GOT3 (cell line): Measurements from ENCODE around the gene RASA3.
"Not testable (repeated sequence)": the region's sequence is repeated elsewhere in the genome, so short reads cannot be mapped to it uniquely, and the experiment has no call there.

ENCODE experiments used
- DNase-seq: peaks from one replicate; lab custom pipeline; 2025; ENCODE audit warnings: mixed read lengths; lab: John Stamatoyannopoulos, UW

RASA3 gene

DNA sequence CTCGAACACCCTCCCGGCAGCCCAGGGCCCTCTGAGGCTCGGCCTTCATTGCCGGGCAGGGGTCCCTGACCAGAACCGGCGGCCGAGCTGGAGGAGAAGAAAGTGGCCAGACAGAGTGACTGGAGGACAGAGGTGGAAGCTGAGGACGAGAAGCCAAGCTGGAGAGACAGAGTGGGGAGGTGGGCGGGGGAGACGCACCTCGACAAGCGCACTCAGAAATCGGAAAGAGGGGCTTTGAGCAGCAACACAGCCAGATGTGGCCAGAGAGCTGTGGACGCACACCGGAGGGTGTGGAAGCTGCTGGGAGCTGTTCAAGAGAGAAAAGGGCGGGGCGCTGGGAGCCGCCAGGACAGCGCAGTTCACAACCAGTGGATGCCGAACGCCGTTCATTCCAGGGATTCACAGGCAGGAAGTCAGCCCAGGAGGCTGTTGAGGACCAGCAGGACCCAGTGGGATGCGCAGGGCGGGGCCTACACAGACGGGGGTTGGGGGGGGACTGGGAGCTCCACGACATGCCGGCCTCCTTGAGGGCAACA, 130.3 kb downstream of the RASA3 start:
- no peak for DNase-seq

DNA sequence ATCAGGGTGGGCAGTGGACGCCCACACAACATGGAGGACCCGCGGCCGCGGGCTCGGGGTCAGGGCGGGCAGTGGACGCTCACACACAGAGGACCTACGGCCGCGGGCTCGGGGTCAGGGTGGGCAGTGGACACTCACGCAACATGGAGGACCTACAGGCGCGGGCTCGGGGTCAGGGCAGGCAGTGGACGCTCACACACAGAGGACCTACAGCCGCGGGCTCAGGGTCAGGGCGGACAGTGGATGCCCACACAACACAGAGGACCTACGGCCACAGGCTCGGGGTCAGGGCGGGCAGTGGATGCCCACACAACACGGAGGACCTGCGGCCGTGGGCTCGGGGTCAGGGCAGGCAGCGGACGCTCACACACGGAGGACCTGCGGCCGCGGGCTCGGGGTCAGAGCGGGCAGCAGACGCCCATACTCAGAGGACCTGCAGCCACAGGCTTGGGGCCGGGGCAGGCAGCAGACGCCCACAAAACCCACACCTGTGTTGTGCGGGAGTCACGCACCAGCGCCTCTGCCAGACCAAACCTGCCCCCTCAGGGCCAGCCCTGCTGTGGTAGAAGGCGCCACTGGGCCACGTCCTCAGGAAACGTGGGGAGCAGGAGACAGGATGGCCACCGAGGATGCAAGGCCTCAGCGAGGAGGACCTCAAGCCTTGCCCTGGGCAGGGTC, 131.0 kb downstream of the RASA3 start:
- DNase-seq, result no peak

DNA sequence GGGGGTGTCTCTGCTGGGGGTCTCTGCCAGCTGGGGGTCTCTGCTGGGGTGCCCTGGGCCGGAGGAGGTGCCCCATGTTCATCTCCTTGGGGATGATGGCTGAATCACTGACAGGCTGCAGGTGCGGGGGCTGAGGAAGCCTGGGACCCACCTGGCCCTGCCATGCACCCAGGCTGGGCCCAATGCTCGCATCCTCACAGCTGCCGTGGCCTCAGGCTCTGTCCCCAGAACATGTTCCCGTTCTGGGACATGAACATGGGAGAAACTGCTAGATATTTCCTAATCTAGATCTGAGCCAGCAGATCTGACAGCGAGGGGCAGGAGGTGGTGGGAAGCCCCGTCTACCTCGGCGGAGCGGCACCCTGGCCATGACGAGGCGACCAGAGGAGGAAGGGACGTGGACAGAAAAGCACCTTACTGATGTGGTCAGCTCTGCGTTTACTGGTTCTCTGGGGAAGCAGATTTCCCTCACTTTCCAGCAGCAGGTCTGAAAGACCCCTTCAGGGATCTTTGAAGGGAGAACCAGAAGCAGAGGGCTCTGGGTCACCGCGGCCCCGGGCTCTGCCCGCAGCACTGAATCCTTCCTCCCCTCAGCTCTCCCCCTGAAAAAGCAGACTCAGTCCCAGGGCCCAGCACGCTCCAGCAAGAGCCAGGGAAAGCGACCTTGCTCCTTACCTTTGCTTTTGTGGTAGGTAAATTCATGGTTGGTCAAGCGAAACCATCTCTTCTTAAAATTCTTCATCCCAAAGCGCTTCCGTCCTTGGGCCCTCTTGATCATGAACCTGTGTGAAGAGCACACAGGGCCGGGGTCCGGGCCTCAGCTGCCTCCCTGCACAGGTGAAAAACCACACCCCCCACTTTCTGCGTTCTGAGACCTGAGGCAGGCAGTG, 132.0 kb downstream of the RASA3 start:
- DNase-seq, result no peak

DNA sequence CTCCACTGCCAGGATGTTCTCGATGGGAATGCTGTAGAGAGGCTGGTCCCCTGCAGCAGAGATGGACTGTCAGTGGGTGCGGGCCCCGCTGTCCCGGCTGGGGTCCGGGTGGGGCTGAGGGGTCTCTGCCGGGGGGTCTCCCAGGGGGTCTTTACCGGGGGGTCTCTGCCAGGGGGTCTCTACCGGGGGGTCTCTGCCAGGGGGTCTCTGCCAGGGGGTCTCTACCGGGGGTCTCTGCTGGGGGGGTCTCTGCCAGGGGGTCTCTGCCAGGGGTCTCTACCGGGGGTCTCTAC, 132.9 kb downstream of the RASA3 start:
- no peak for DNase-seq

- no peak for DNase-seq
These were observed 133.4 kb downstream of the RASA3 start for GRCh38 chr13:113998781-113999617.

GRCh38 chr13:113997845-113998751, 134.3 kb downstream of the RASA3 start:
- no peak for DNase-seq

DNA sequence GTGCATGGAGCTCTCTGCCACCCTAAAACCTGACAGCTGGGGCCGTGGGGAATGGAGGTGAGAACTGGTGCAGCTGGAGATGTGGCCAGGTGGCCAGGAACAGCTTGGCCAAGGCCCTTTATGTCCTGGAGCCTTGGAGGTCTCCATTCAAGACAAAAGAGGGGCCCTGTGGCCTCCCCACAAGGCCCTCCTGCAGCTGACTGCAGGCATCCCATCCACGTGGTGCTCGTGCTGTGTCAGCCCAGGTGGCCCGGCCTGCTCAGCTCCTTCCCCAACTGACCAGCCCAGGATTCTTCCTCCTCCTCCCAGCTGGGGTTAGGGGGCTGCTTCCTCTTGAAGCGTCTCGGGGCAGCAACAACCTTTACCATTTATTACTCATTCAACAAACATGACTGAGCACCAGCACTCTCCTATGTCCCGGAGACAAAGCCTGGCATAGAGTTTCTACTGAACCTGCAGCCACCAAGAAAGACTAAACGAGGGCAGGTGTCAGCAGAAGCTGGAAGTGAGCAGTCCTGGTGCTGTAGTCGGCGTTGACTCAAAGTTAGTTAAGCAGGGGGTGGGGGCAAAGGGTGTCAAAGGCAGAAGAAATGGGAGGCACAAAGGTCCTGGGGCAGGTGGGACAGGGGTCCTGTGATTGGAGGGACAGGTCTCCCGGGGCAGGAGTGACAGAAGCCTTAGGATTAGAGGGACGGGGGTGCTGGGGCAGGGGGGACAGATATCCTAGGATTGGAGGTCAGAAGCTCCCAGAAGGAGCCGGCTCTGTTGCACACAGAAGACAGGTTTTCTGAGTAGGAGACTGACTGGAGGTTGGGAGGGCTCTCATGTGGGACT, 135.3 kb downstream of the RASA3 start:
- DNase-seq, result no peak

GRCh38 chr13:113996081-113996911, 136.1 kb downstream of the RASA3 start:
- no peak for DNase-seq

DNA sequence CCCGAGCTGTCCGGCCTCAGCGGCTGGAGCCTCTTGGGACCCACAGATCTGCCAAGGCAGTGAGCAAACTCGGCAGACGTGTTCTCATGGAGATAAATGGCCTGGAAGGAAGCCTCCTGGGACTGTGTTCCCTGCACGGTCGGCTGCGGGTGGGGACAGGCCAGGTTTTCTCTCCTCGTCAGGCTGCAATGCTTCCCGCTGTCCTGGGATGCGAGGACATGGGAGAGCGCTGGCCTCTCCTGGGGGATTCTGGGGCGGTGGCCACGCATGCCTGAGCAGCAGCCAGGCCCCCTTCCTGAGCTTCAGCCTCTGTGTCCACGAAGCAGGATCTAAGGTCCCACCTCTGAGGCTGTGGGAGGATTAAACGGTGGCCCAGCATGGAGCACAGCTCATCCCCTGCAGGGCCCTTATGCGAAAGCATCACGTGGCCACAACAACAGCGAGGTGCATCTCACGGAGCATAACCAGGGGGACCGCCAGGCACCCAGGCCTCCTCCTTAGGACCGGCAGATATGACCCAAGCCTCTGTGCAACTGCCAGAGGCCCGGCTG, 137.3 kb downstream of the RASA3 start:
- no peak for DNase-seq

- DNase-seq, result no peak
These were observed 140.0 kb downstream of the RASA3 start for GRCh38 chr13:113992276-113993005.

DNA sequence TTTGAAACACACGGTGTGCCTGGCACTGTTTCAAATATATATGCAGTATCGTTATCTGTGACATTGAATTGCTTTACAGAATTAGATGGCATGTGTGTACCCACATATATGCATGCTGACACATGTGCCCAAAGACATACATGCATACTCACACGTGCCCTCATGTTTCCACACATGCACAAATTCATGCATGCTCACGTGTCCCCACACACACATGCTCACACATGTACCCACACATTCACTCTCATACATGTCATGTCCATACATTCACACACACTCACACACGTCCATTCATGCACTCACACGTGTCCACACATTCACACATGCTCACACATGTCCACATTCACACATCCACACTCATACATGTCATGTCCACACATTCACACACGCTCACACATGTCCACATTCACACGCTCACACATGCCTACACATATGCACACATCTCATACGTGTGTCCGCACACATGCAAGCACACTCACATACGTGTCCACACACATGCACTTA, 140.7 kb downstream of the RASA3 start:
- DNase-seq, result no peak

GRCh38 chr13:113991191-113991669, 141.2 kb downstream of the RASA3 start:
- no peak for DNase-seq

GRCh38 chr13:113990321-113990837, 142.0 kb downstream of the RASA3 start:
- DNase-seq, result no peak

GRCh38 chr13:113989585-113990300, 142.7 kb downstream of the RASA3 start:
- no peak for DNase-seq

- not testable (repeated sequence) for DNase-seq
These were observed 143.6 kb downstream of the RASA3 start for GRCh38 chr13:113988859-113989258.

GRCh38 chr13:113982296-113982661, 150.1 kb downstream of the RASA3 start:
- DNase-seq, result no peak

- no peak for DNase-seq
These were observed 150.7 kb downstream of the RASA3 start for GRCh38 chr13:113981611-113982295.
